ENCODE measurements around the gene C5. TPM values are rescaled to one million over a fixed set of nuclear protein-coding genes. Genes with fewer than 3 reads are reported as not detected.

The C5 gene
- total RNA-seq, 1 donor from 2014 or later = 2.2 TPM

- DNase-seq = no peak
These were observed 126.3 kb downstream of the C5 start for GRCh38 chr9:120923620-120924328.

- DNase-seq = no peak
These were observed 127.5 kb downstream of the C5 start for GRCh38 chr9:120922404-120923195.

GRCh38 chr9:120921661-120922181, 128.4 kb downstream of the C5 start:
- DNase-seq = no peak

- DNase-seq = no peak
These were observed 129.3 kb downstream of the C5 start for GRCh38 chr9:120920806-120921178.

GRCh38 chr9:120919843-120920805, 130.0 kb downstream of the C5 start:
- no peak for DNase-seq

- no peak for DNase-seq
These were observed 130.9 kb downstream of the C5 start for GRCh38 chr9:120918931-120919842.

- no peak for DNase-seq
These were observed 131.9 kb downstream of the C5 start for GRCh38 chr9:120917929-120918762.

- no peak for DNase-seq
These were observed 132.8 kb downstream of the C5 start for GRCh38 chr9:120916991-120917880.

GRCh38 chr9:120916588-120916987, 133.5 kb downstream of the C5 start:
- DNase-seq = no peak

- no peak for DNase-seq
These were observed 134.1 kb downstream of the C5 start for GRCh38 chr9:120915854-120916470.

GRCh38 chr9:120914953-120915352, 135.1 kb downstream of the C5 start:
- no peak for DNase-seq

- no peak for DNase-seq
These were observed 135.7 kb downstream of the C5 start for GRCh38 chr9:120914396-120914795.

- DNase-seq = no peak
These were observed 136.3 kb downstream of the C5 start for GRCh38 chr9:120913647-120914264.

GRCh38 chr9:120912958-120913646, 137.0 kb downstream of the C5 start:
- DNase-seq = no peak

- no peak for DNase-seq
These were observed 138.7 kb downstream of the C5 start for GRCh38 chr9:120911295-120911837.

GRCh38 chr9:120910643-120911042, 139.4 kb downstream of the C5 start:
- DNase-seq = no peak

GRCh38 chr9:120909904-120910303, 140.2 kb downstream of the C5 start:
- DNase-seq = peak; percentile 39
